WERI-Rb-1 (cell line): ENCODE data around the gene BIRC3.

Experiments
- DNase-seq: peaks from one replicate; pipeline ENCODE4 v3.0.0-alpha.2; 2020
- H3K27ac ChIP-seq: fragments of 250-450 bp; sonication (Bioruptor Pico); 2 replicates; pipeline ENCODE4 v1.5.1; 2020; ENCODE audit warnings: mild to moderate bottlenecking, moderate library complexity
- H3K27me3 ChIP-seq: fragments of 250-450 bp; sonication (Bioruptor Pico); 2 replicates; pipeline ENCODE4 v1.5.1; 2021; ENCODE audit warnings: mild to moderate bottlenecking, low read depth, moderate library complexity; ENCODE audit not compliant: insufficient read depth, severe bottlenecking
- H3K36me3 ChIP-seq: fragments of 250-450 bp; sonication (Bioruptor Pico); 2 replicates; pipeline ENCODE4 v1.5.1; 2020; ENCODE audit warnings: mild to moderate bottlenecking, moderate library complexity
- H3K4me3 ChIP-seq: 2 replicates; pipeline ENCODE4 v1.5.1; 2011; ENCODE audit warnings: low read depth, mild to moderate bottlenecking, control low read depth, low read length
- H3K9me3 ChIP-seq: fragments of 250-450 bp; sonication (Bioruptor Pico); 2 replicates; pipeline ENCODE4 v1.5.1; 2021; ENCODE audit warnings: mild to moderate bottlenecking, moderate library complexity; ENCODE audit not compliant: severe bottlenecking
- CTCF ChIP-seq: IDR thresholded peaks from 2 replicates; pipeline ENCODE4 v1.5.1; 2011; ENCODE audit warnings: low read depth, mild to moderate bottlenecking, control low read depth, inconsistent platforms, low read length

The BIRC3 gene

GRCh38 chr11:102317099-102317767, at the start of gene BIRC3:
BIRC3 (plus strand) TSS chr11:102317484; CDS start chr11:102324510, 7,026 bp downstream.
- no peaks in the 10 kb centered on the region for H3K9me3 ChIP-seq
- peak; percentile 69 for DNase-seq
- H3K36me3 ChIP-seq, result no peaks in the 10 kb centered on the region
- no peaks in the 10 kb centered on the region for H3K27me3 ChIP-seq
- H3K27ac ChIP-seq, result no peak within 1 kb of the TSS
- TF ChIP-seq CTCF, result no peak; the same call in 1 of the 2 replicates
- peak within 1 kb of the TSS; percentile 36 for H3K4me3 ChIP-seq

DNA sequence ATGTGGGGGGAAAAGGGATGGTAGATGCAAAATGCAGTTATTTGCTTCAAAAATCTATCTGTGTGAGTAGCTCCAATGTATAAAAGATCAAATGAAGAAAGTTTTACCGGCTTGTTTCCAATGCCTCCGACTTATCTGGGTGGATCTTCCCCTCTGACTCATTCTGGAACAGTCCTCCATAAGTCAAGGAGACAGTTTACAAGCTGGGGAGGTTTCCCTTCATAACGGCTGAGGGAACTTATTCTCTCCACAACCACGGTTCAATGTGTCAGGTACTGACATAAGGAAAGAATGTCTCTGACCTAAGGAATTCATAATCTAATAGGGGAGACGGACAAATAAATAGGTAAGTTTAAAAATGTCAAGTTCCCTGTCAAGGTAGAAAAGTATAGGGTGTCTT, 49.7 kb upstream of the BIRC3 start:
- no peak overlapping the region for H3K4me3 ChIP-seq
- H3K9me3 ChIP-seq, result no peaks in the 10 kb centered on the region
- no peaks in the 10 kb centered on the region for H3K36me3 ChIP-seq
- no peak for DNase-seq
- H3K27ac ChIP-seq, result no peak overlapping the region
- no peaks in the 10 kb centered on the region for H3K27me3 ChIP-seq
- TF ChIP-seq CTCF, result no peak

- Histone ChIP-seq H3K9me3 (peaks cover under 1% of the 10 kb centered on the region), H3K4me3 (no peak overlapping the region), H3K36me3 (no peaks in the 10 kb centered on the region), H3K27ac (no peak overlapping the region), H3K27me3 (no peaks in the 10 kb centered on the region)
- no peak for TF ChIP-seq CTCF
- no peak for DNase-seq
Observed at GRCh38 chr11:102268083-102268984, 49.0 kb upstream of the BIRC3 start.

DNA sequence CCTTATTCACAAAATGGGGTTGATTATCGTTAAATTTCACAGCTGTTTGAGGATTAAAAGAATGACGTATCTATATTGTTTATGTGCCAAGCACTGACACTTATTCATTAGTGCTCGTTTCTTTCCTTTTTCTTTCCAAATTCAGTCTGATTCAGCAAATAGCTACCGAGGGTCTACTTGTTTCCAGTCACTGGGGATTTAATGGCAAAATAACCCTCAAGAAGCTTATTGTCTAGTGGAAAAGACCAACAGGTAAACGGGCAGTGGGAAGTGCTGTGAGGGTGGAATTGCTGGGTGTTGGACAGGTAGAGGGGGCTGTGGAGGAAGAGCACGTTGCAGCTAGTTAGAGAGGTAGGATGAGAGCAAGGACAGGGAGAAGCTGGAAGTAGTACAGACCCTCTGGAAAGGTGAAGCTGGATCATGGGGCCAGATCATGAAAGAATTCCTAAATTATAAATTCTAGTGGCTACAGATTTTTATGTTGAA, 48.3 kb upstream of the BIRC3 start:
- no peak for DNase-seq
- no peaks in the 10 kb centered on the region for H3K27me3 ChIP-seq
- H3K4me3 ChIP-seq, result no peak overlapping the region
- no peak overlapping the region for H3K27ac ChIP-seq
- TF ChIP-seq CTCF, result no peak
- H3K9me3 ChIP-seq, result peaks cover 5% of the 10 kb centered on the region
- H3K36me3 ChIP-seq, result no peaks in the 10 kb centered on the region

GRCh38 chr11:102269927-102270326, 47.4 kb upstream of the BIRC3 start:
- H3K27ac ChIP-seq, result no peak overlapping the region
- no peak for TF ChIP-seq CTCF
- no peak overlapping the region for H3K4me3 ChIP-seq
- DNase-seq, result no peak
- peaks cover 11% of the 10 kb centered on the region for H3K9me3 ChIP-seq
- no peaks in the 10 kb centered on the region for H3K27me3 ChIP-seq
- H3K36me3 ChIP-seq, result no peaks in the 10 kb centered on the region
